Measurements from ENCODE around the gene MT1X. TPM values are rescaled to one million over a fixed set of nuclear protein-coding genes. Genes with fewer than 3 reads are reported as not detected.
A peak's percentile ranks its signal among the peaks of the same experiment; 100 is the strongest.

The MT1X gene
- 111 TPM for total RNA-seq
- long read RNA-seq, transcript MT1X-201 (3 exons, 450 nt): major isoform, 11 of 13 reads
- long read RNA-seq, partial matches to known transcripts: 0 of 13 reads
- long read RNA-seq, other reads (novel, unspliced or antisense): 0 of 13 reads

DNA sequence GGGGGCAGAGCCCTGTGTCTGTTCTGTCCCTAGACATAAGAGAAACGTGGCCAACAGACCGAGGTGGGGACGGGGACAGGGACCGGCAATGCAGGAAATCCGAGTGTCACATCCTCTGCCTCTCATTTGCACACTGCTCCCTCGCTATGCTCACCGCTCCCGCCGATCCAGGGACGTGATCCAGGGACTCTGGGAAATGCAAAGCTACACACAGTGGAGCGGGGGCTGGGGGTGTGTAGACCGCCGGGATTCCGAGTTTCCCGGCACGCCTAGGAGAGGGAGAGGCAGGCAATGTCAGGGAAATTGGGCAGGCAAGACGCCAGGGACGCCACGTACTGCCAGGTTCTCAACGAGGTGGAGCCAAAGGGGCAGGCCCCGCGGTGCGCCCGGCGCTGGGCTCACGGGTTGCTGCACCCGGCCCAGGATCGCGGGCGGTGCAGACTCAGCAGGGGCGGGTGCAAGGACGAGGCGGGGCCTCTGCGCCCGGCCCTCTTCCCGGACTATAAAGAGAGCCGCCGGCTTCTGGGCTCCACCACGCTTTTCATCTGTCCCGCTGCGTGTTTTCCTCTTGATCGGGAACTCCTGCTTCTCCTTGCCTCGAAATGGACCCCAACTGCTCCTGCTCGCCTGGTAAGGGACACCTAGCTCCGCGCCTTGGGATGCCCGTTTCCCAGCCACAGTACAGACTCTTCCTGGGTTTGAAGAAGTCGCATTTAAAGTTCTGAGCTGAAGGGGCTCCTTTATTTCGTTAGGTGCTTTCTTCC lies at the start of gene MT1X:
Gene MT1X, plus strand, starts transcription at position 532 of the 764 bp plus-strand sequence. Its CDS starts 71 bp downstream, at position 603.
- Histone ChIP-seq H3K36me3 (no peaks in the 10 kb centered on the region), H3K4me3 (peak within 1 kb of the TSS; percentile 63), H3K27ac (peak within 1 kb of the TSS; percentile 83), H3K27me3 (no peaks in the 10 kb centered on the region), H3K9me3 (no peaks in the 10 kb centered on the region), H3K4me1 (peaks cover 23% of the 10 kb centered on the region)
- intact Hi-C loops (cut with DNase I): no loop called here
- ATAC-seq (peak; percentile 99), DNase-seq (peak; percentile 96)
- TF ChIP-seq, protein P1, sequence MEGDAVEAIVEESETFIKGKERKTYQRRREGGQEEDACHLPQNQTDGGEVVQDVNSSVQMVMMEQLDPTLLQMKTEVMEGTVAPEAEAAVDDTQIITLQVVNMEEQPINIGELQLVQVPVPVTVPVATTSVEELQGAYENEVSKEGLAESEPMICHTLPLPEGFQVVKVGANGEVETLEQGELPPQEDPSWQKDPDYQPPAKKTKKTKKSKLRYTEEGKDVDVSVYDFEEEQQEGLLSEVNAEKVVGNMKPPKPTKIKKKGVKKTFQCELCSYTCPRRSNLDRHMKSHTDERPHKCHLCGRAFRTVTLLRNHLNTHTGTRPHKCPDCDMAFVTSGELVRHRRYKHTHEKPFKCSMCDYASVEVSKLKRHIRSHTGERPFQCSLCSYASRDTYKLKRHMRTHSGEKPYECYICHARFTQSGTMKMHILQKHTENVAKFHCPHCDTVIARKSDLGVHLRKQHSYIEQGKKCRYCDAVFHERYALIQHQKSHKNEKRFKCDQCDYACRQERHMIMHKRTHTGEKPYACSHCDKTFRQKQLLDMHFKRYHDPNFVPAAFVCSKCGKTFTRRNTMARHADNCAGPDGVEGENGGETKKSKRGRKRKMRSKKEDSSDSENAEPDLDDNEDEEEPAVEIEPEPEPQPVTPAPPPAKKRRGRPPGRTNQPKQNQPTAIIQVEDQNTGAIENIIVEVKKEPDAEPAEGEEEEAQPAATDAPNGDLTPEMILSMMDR (IDR thresholded peaks at IDR 0.05): no peak

DNA sequence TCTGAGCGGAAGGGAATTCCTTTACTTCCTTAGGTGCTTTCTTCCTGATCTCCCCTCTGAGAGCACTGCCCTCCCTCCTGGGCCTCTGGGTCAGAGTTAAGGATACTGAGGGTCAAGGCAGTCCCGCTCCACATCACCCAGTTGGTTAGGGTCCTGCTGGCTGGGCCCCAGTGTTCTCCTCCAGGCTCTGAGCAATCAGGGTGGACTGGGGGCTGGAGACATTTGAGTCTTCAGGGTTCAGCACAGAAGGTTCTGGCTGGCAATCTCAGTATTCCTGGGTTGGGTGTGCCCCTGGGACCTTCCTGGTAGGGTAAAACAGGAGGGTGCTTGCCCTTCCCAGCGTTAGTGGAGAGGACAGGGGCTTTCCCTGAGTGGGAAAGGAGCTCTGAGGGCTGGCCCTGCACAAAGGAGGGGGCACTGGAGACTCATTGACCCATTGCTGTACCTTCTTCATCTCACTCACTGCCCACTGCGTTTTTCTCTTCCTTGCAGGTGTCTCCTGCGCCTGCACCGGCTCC lies 49.4 kb upstream of the MT1X start:
- intact Hi-C loops (cut with DNase I): no loop called here
- TF ChIP-seq, protein P1 (IDR thresholded peaks at IDR 0.05): no peak
- Histone ChIP-seq H3K27me3 (peaks cover 23% of the 10 kb centered on the region), H3K27ac (peak overlapping the region; percentile 83), H3K4me1 (peaks cover 8% of the 10 kb centered on the region), H3K36me3 (no peaks in the 10 kb centered on the region), H3K9me3 (no peaks in the 10 kb centered on the region), H3K4me3 (peak overlapping the region; percentile 46)
- ATAC-seq: no peak
- no peak for DNase-seq

DNA sequence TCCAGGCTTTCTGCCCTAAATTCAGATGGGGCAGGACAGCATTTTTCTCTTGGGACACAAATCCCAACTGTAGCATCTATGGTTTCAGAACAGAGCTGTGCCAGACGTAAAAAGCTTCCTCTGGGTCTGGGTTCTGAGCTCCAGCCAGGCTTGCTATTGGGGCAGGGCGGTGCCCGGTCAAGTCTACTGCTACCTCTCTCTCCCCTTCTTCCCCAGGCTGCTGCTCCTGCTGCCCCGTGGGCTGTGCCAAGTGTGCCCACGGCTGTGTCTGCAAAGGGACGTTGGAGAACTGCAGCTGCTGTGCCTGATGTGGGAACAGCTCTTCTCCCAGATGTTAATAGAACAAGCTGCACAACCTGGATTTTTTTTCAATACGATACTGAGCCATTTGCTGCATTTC lies 48.7 kb upstream of the MT1X start:
- Histone ChIP-seq H3K27me3 (peaks cover 29% of the 10 kb centered on the region), H3K4me1 (peaks cover 15% of the 10 kb centered on the region)
- ATAC-seq: no peak

DNA sequence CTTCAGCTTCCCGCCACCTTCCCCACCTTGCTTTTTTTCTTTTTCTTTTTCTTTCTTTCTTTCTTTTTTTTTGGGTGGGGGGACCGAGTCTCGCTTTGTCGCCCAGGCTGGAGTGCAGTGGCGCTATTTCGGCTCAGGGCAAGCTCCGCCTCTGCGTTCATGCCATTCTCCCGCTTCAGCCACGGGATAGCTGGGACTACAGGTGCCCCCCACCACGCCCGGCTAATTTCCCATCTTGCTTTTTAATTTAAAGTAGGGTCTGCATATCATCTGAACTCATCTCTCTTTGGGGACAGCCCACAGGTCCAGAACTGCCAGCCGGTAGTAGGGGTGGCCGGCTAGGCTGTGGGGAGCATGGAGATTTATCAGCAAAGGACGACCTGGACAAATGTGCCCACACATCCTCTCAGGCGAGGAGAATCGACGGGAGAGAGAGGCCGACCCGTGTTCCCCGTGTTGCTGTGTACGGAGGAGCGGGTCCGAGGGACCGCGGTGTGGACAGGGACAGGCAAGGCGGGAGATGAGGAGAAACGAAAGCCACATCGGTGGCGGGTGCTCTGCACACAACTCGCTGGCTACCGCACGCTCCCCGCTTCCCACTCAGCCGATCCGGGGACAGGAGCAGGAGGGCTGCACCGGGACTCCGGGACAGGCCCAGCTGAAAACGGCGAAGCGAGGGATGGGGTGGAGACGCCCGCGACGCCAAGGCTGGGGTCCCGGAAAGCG lies 47.4 kb upstream of the MT1X start:
- H3K4me1 ChIP-seq: peaks cover 22% of the 10 kb centered on the region
- H3K4me3 ChIP-seq: peak overlapping the region; percentile 10
- H3K9me3 ChIP-seq: no peaks in the 10 kb centered on the region
- no peak for ATAC-seq
- H3K36me3 ChIP-seq: no peaks in the 10 kb centered on the region
- no peak overlapping the region for H3K27ac ChIP-seq
- TF ChIP-seq, protein P1 (IDR thresholded peaks at IDR 0.05): no peak
- DNase-seq: no peak
- peaks cover 40% of the 10 kb centered on the region for H3K27me3 ChIP-seq
- intact Hi-C loops (cut with DNase I): no loop called here

More for the DNA sequence above, 48.7 kb upstream of the MT1X start:
- Histone ChIP-seq H3K4me3 (peak overlapping the region; percentile 46), H3K27ac (peak overlapping the region; percentile 83), H3K36me3 (no peaks in the 10 kb centered on the region), H3K9me3 (no peaks in the 10 kb centered on the region)
- intact Hi-C loops (cut with DNase I): no loop called here
- TF ChIP-seq, protein P1 (IDR thresholded peaks at IDR 0.05): no peak
- no peak for DNase-seq

DNA sequence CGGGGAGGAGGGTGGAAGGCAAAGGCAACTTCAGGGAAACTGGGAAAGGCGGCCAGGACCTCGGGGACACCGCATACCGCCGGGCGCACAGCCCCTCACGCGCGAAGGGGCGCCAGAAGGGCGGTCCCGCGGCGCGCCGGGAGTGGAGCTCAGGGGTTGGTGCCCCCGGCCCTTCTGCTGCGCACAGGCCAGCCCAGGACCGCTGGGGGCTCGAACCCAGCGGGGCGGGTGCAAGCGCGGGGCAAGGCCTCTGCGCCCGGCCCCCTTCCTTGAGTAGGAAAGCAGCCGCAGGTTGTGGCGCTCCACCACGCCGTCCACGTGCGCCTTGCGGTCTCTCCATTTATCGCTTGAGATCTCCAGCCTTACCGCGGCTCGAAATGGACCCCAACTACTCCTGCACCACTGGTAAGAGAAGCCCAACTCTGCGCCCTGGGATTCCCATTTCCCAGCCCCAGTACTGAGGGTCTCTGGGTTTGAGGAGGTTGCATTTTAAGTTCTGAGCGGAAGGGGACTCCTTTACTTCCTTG lies 46.8 kb upstream of the MT1X start:
- H3K9me3 ChIP-seq: no peaks in the 10 kb centered on the region
- H3K36me3 ChIP-seq: no peaks in the 10 kb centered on the region
- ATAC-seq: no peak
- H3K4me3 ChIP-seq: peak overlapping the region; percentile 10
- TF ChIP-seq, protein P1 (IDR thresholded peaks at IDR 0.05): no peak
- no peak for DNase-seq
- H3K27me3 ChIP-seq: peaks cover 40% of the 10 kb centered on the region
- intact Hi-C loops (cut with DNase I): no loop called here
- H3K4me1 ChIP-seq: peaks cover 22% of the 10 kb centered on the region
- no peak overlapping the region for H3K27ac ChIP-seq
